Measurements from ENCODE around the gene ANKRD66. TPM values are rescaled to one million over a fixed set of nuclear protein-coding genes. Genes with fewer than 3 reads are reported as not detected.

The ANKRD66 gene
- total RNA-seq, 1 experiment from 2014 or later: not detected

GRCh38 chr6:46751658-46752057 lies 4.9 kb downstream of the ANKRD66 start (continued):
- TF ChIP-seq, protein P1, sequence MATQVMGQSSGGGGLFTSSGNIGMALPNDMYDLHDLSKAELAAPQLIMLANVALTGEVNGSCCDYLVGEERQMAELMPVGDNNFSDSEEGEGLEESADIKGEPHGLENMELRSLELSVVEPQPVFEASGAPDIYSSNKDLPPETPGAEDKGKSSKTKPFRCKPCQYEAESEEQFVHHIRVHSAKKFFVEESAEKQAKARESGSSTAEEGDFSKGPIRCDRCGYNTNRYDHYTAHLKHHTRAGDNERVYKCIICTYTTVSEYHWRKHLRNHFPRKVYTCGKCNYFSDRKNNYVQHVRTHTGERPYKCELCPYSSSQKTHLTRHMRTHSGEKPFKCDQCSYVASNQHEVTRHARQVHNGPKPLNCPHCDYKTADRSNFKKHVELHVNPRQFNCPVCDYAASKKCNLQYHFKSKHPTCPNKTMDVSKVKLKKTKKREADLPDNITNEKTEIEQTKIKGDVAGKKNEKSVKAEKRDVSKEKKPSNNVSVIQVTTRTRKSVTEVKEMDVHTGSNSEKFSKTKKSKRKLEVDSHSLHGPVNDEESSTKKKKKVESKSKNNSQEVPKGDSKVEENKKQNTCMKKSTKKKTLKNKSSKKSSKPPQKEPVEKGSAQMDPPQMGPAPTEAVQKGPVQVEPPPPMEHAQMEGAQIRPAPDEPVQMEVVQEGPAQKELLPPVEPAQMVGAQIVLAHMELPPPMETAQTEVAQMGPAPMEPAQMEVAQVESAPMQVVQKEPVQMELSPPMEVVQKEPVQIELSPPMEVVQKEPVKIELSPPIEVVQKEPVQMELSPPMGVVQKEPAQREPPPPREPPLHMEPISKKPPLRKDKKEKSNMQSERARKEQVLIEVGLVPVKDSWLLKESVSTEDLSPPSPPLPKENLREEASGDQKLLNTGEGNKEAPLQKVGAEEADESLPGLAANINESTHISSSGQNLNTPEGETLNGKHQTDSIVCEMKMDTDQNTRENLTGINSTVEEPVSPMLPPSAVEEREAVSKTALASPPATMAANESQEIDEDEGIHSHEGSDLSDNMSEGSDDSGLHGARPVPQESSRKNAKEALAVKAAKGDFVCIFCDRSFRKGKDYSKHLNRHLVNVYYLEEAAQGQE (IDR thresholded peaks at IDR 0.05; ENCODE audit: low read depth): no peak
- TF ChIP-seq POLR2A (IDR thresholded peaks at IDR 0.05; ENCODE audit: borderline replicate concordance, extremely low read depth, insufficient read depth, insufficient read length) (no peak), YY1 (IDR thresholded peaks at IDR 0.05; ENCODE audit: extremely low read depth, insufficient replicate concordance, low read depth, low read length) (no peak), MAX (IDR thresholded peaks at IDR 0.05) (no peak)
- TF ChIP-seq, protein P2, sequence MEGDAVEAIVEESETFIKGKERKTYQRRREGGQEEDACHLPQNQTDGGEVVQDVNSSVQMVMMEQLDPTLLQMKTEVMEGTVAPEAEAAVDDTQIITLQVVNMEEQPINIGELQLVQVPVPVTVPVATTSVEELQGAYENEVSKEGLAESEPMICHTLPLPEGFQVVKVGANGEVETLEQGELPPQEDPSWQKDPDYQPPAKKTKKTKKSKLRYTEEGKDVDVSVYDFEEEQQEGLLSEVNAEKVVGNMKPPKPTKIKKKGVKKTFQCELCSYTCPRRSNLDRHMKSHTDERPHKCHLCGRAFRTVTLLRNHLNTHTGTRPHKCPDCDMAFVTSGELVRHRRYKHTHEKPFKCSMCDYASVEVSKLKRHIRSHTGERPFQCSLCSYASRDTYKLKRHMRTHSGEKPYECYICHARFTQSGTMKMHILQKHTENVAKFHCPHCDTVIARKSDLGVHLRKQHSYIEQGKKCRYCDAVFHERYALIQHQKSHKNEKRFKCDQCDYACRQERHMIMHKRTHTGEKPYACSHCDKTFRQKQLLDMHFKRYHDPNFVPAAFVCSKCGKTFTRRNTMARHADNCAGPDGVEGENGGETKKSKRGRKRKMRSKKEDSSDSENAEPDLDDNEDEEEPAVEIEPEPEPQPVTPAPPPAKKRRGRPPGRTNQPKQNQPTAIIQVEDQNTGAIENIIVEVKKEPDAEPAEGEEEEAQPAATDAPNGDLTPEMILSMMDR (IDR thresholded peaks at IDR 0.05 in 2 of 3, conservative IDR thresholded peaks at IDR 0.05 in 1 of 3; ENCODE audit: borderline replicate concordance in 1 of 3, insufficient read depth in 1 of 3, low read depth in 2 of 3, low read length in 2 of 3): no peak

DNA sequence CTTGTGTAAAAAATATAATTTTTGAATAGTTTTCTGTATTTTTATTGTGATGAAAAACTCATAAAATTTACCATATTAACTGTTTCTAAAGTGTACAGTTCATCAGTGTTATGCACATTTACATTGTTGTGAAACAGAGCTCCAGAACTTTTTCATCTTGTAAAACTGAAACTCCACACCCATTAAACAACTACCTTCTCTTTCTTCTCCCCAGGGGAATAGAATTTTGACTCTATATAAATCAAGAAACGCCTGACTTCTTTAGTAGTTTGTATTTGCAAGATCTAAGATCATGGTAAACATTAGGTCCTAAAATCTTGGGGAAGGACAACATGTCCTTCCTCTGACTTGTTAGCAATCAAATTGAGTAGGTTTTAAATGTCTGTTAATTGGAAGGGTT lies 9.1 kb downstream of the ANKRD66 start:
- DNase-seq (ENCODE audit: low read depth, low spot score) (no peak), ATAC-seq (no peak)
- no peaks in the 10 kb centered on the region for H3K79me2 ChIP-seq (ENCODE audit: insufficient read depth, low read length)
- CTCF ChIA-PET: no interaction called here
- H3K4me1 ChIP-seq (ENCODE audit: control insufficient read depth in 1 of 2, insufficient read depth in 2 of 2, low read length in 2 of 2): peaks cover 4 to 9% of the 10 kb centered on the region in 2 experiments; a peak in 3 of 4 replicates
- H3K4me3 ChIP-seq (replicated peaks in 1 of 2; ENCODE audit: low read depth in 1 of 2, low read length in 2 of 2): no peak overlapping the region
- no peaks in the 10 kb centered on the region for H3K9me3 ChIP-seq (ENCODE audit: control insufficient read depth in 1 of 2, insufficient read depth in 1 of 2, low read depth in 1 of 2, low read length in 2 of 2)
- no peak overlapping the region for H3K27ac ChIP-seq (ENCODE audit: low read depth, low read length)
- no peaks in the 10 kb centered on the region for H3K27me3 ChIP-seq (ENCODE audit: insufficient read depth, low read length)
- RAD21 ChIA-PET (ENCODE audit: low non-redundant PET in 1 of 2, low total read pairs in 2 of 2, uncharacterized antibody in 2 of 2, unreplicated experiment in 2 of 2): no interaction called here
- intact Hi-C loops (cut with micrococcal nuclease): no loop called here
- H4K20me1 ChIP-seq (ENCODE audit: insufficient read depth): no peaks in the 10 kb centered on the region
- no peak overlapping the region for H2AFZ ChIP-seq (ENCODE audit: low read depth, low read length, poor library complexity, severe bottlenecking)
- no peak overlapping the region for H3K9ac ChIP-seq (ENCODE audit: low read length)
- H3K4me2 ChIP-seq (ENCODE audit: low read length): no peak overlapping the region
- no TSS peak for BruUV-seq (replicated peaks)
- H3K9me2 ChIP-seq (ENCODE audit: insufficient read depth): no peaks in the 10 kb centered on the region
- POLR2A ChIA-PET: no interaction called here
- no peaks in the 10 kb centered on the region for H3K36me3 ChIP-seq (ENCODE audit: control insufficient read depth in 1 of 2, insufficient read depth in 2 of 2, low read length in 2 of 2)
- TF ChIP-seq, protein P3, sequence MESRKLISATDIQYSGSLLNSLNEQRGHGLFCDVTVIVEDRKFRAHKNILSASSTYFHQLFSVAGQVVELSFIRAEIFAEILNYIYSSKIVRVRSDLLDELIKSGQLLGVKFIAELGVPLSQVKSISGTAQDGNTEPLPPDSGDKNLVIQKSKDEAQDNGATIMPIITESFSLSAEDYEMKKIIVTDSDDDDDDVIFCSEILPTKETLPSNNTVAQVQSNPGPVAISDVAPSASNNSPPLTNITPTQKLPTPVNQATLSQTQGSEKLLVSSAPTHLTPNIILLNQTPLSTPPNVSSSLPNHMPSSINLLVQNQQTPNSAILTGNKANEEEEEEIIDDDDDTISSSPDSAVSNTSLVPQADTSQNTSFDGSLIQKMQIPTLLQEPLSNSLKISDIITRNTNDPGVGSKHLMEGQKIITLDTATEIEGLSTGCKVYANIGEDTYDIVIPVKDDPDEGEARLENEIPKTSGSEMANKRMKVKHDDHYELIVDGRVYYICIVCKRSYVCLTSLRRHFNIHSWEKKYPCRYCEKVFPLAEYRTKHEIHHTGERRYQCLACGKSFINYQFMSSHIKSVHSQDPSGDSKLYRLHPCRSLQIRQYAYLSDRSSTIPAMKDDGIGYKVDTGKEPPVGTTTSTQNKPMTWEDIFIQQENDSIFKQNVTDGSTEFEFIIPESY (IDR thresholded peaks at IDR 0.05; ENCODE audit: extremely low read depth, insufficient replicate concordance, low read length): no peak
- TF ChIP-seq SRF (IDR thresholded peaks at IDR 0.05; ENCODE audit: low read depth): no peak
- no peak for TF ChIP-seq FOSL1 (IDR thresholded peaks at IDR 0.05; ENCODE audit: low read depth)
- TF ChIP-seq, protein P1 (IDR thresholded peaks at IDR 0.05; ENCODE audit: low read depth): no peak
- TF ChIP-seq ELF1 (IDR thresholded peaks at IDR 0.05; ENCODE audit: borderline replicate concordance, low read depth): no peak
- no peak for TF ChIP-seq POLR2AphosphoS5 (IDR thresholded peaks at IDR 0.05; ENCODE audit: low read depth, low read length)
- TF ChIP-seq ZFX (IDR thresholded peaks at IDR 0.05): no peak
- TF ChIP-seq TCF7L2 (IDR thresholded peaks at IDR 0.05; ENCODE audit: borderline replicate concordance, extremely low read depth, insufficient read depth, insufficient read length): no peak
- TF ChIP-seq RAD21 (IDR thresholded peaks at IDR 0.05; ENCODE audit: low read depth): no peak
